CMK (cell line): Measurements from ENCODE around the gene SEZ6L2.
"Not testable (repeated sequence)": the region's sequence is repeated elsewhere in the genome, so short reads cannot be mapped to it uniquely, and the experiment has no call there.

Source experiments
- DNase-seq: peaks from one replicate; pipeline ENCODE4 v3.0.0-alpha.2; 2010; ENCODE audit warnings: low read depth

Gene SEZ6L2

DNA sequence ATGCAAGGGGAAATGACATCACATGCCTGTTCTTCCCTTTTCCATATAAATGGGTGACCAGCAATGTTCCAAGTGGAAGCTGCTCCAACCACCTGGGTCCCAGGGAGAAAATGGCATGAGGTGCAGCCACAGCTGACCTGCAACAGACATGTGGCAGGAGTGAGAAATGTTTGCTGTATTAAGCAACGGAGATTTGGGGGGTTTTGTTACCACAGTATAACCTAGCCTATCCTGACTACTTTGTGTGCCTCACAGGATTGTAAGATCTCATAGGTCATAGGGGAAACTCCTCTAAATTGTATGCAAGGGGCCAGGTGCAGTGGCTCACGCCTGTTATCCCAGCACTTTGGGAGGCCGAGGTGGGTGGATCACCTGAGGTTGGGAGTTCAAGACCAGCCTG, 48.4 kb downstream of the SEZ6L2 start:
- DNase-seq: no peak

- DNase-seq: no peak
These were observed 49.8 kb downstream of the SEZ6L2 start for GRCh38 chr16:29849505-29849904.

DNA sequence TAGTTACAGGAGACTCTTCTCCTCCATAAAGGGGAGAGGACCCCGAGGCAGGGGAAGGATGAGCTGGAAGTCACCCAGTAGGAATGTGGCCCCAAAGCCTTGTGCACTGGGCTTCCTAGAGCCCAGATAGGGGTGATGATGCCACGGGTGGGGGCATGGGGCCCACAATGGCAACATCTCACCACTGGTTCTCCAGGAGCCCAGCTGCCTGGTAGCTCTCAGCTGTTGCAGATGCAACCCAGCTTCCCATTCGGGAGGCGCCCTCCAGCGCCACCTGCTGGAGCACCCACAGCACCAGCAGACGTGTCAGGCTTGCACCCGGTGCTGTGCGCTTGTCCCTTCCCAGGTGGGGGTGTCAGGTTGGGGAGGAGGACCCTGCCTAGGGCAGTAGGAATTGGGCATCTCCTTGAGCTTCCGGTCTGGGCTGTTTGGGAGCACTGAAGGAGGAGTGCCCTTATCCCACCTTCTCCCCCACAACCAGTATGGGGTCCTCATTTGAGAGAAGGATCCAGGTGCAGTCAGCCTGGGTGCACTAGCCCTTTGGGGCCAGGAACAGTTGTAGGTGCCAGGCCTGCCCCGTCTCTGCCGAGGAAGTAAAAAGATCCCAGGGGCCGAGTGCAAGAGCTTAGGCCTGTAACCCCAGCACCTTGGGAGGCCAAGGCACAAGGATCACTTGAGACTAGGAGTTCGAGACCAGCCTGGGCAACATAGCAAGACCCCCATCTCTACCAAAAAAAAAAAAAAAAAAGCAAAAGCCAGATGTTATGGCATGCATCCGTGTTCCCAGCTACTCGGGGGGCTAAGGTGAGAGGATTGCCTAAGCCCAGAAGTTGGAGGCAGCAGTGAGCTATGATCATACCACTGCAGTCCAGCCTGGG, 50.7 kb downstream of the SEZ6L2 start:
- peak; percentile 35 for DNase-seq

- DNase-seq: no peak
These were observed 53.7 kb downstream of the SEZ6L2 start for GRCh38 chr16:29845656-29846055.

GRCh38 chr16:29844575-29845331, 54.6 kb downstream of the SEZ6L2 start:
- DNase-seq: no peak

GRCh38 chr16:29843931-29844330, 55.4 kb downstream of the SEZ6L2 start:
- DNase-seq: no peak

DNA sequence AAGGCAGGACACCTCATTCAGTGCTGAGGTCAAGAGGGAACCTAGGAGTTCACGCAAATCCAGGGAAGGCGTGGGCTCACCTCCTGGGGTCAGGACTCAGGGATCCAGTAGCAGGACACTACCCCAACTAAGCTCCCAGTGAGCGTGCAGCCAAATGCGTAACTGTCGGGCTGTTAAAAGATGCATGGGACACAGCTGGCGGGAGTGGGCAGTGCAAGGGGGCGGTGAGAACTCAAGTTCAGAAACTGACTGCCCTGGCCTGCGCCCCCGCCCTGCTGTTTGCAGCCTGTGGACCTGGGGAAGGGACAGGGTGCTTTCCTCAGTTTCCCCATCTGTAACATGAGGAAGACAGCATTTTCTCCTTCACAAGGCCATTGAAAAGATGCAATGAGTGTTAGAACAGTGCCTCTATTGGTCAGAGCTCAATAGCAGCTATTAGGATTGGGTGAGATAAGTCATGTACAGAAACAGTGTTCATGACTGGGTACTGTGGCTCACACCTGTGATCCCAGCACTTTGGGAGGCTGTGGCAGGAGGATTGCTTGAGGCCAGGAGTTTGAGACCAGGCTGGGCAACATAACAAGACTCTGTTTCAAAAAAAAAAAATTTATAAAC, 56.5 kb downstream of the SEZ6L2 start:
- DNase-seq: no peak

- no peak for DNase-seq
These were observed 57.7 kb downstream of the SEZ6L2 start for GRCh38 chr16:29841631-29842030.

DNA sequence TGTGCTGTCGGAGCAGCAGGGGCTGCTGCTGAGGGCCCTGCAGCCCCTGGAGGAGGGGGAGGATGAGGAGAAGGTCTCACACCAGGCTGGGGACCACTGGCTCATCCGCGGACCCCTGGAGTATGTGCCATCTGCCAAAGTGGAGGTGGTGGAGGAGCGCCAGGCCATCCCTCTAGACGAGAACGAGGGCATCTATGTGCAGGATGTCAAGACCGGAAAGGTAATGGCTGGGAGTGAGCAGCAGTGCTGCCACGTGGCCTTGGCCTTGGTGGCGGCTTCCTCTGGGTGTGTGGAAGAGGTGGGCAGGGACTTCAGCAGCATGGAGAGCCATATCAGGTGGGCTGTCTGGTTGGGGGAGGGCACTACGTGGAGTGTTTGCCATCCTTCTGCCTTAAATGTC, 59.1 kb downstream of the SEZ6L2 start:
- DNase-seq: no peak

DNA sequence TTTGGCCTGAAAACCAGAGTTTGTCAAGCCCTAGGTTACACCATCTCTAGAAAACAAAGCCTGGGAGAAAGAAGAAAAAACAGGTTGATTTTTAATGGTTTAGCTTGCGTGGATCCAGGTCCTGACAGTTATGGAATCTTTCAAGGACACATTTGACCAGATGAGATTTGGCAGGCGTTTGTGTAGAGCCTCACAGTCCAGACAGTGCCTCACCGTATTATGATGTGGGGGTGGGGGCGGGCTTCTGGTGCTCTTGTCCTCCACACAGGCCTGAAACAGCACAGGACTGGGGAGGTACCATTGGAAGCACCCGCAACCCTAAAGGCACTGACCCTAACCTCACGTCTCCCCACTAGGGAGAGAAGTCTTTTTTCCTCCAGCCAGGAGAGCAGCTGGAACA, 59.5 kb downstream of the SEZ6L2 start:
- DNase-seq: no peak

DNA sequence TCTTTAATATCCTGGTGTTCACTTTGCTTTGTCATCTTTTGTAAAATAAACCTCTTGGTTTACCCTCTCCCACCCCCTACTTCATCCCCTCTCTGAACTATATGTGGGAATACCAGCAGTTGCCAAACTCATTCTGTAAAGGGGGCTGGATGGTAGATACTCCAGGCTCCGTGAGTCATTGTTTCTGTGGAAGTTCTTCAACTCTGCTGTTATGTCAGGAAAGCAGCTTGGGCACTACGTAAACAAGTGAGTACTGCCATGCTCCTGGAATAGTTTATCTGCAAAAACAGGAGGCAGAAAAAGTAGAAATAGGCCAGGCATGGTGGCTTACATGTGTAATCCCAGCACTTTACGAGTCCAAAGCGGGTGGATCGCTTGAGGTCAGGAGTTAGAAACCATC, 61.5 kb downstream of the SEZ6L2 start:
- no peak for DNase-seq

DNA sequence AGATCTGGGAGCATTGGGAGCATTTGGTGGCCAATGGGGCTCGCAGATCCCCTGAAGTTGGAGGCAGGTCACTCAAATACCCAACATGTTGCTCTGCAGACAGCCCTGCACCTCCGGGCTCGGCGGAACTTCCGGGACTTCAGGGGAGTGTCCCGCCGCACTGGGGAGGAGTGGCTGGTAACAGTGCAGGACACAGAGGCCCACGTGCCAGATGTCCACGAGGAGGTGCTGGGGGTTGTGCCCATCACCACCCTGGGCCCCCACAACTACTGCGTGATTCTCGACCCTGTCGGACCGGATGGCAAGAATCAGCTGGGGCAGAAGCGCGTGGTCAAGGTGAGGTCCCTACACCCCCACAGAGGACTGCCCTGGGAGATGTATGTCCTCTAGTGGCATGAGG, 62.7 kb downstream of the SEZ6L2 start:
- DNase-seq: no peak

DNA sequence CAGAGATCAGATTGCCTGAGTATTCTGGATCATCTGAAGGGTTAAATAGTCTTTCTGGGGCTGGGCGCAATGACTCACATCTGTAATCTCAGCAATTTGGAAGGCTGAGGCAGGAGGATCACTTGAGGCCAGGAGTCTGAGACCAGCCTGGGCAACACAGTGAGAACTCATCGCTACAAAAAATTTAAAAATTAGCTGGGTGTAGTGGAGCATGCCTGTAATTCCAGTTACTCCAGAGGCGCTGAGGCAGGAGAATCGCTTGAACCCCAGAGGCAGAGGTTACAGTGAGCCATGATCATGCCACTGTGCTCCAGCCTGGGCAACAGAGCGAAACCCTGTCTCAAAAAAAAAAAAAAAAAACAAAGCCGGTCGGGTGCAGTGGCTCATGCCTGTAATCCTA, 63.4 kb downstream of the SEZ6L2 start:
- no peak for DNase-seq

GRCh38 chr16:29834079-29834478, 65.3 kb downstream of the SEZ6L2 start:
- DNase-seq: no peak

GRCh38 chr16:29833219-29833618, 66.1 kb downstream of the SEZ6L2 start:
- not testable (repeated sequence) for DNase-seq

DNA sequence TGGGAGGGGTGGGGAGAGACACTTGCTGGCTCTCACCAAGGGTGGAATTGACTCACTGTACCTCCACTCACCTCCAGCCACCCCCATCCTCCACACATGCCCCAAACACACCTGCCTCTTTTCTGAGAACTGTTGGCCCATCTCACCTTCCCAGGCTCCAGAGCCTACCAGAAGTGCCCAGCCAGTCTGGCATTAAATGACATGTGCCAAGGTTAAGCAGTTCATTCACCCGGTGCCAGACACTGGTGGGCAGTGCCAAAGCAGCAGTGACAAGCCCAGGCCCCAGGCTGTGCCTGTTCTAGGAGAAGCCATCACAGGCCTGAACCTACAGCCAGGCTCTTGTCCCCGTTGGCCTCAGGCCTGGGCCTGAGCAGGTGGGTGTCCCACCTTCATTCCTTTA, 67.9 kb downstream of the SEZ6L2 start:
- no peak for DNase-seq

DNA sequence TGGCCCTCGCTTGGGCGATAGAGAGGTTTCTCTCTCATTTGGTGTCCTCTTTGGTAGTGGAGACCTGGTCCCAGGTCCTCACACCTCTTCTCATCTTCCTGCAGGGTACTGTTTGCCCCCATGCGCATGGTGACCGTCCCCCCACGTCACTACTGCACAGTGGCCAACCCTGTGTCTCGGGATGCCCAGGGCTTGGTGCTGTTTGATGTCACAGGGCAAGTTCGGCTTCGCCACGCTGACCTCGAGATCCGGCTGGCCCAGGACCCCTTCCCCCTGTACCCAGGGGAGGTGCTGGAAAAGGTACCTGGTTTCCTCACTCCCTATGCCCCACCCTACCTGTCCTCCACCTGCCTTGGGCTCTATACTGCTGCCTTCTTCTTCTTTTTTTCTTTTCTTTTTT, 68.6 kb downstream of the SEZ6L2 start:
- DNase-seq: no peak

GRCh38 chr16:29826342-29826695, 73.0 kb downstream of the SEZ6L2 start:
- no peak for DNase-seq

DNA sequence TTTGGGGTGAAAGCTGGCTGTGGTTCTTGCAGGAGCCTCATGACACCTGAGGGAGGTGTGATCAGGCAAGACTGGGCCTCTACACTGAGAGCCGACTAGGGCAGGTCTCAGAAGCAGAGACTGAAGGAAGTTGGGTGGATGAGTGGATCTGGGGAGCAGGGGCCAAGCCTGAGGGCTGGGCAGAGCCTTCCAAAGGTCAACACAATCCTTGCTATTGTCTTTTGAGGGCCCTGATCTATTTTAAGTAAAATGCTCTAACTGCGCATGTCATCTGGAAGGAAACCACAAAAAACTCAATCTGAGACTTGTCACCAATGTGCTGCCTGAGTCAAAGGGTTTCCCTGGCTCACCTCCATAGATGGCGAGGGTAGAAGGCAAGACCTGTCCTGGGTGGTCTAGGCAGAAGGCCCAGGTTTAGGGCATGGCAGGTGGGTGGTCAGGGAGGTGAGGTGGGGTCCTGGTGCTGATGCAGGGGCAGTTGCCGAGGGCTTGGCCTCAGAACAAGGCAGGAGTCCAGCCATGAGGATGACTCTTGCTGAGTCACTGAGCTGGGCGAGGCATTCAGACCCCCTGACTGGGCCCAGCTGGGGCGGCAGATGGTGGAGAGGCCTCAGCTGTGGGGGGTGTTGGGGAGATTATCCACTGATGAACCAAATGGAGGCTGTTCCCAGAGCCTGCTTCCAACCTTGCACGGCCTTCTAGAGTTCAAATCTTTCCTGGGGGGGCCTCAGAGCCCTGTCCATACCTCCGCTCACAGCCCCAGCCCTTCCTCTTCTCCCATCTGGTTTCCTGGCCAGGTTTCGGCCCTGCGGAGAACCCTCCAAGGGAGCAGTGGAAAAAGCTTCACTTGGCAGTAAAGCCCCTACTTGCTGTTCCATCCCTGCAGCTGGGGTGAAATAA, 74.0 kb downstream of the SEZ6L2 start:
- DNase-seq: no peak

GRCh38 chr16:29824589-29825144, 74.7 kb downstream of the SEZ6L2 start:
- no peak for DNase-seq

- no peak for DNase-seq
These were observed 77.7 kb downstream of the SEZ6L2 start for GRCh38 chr16:29821643-29822115.
